Measurements from ENCODE around the gene GAB2.

The GAB2 gene

DNA sequence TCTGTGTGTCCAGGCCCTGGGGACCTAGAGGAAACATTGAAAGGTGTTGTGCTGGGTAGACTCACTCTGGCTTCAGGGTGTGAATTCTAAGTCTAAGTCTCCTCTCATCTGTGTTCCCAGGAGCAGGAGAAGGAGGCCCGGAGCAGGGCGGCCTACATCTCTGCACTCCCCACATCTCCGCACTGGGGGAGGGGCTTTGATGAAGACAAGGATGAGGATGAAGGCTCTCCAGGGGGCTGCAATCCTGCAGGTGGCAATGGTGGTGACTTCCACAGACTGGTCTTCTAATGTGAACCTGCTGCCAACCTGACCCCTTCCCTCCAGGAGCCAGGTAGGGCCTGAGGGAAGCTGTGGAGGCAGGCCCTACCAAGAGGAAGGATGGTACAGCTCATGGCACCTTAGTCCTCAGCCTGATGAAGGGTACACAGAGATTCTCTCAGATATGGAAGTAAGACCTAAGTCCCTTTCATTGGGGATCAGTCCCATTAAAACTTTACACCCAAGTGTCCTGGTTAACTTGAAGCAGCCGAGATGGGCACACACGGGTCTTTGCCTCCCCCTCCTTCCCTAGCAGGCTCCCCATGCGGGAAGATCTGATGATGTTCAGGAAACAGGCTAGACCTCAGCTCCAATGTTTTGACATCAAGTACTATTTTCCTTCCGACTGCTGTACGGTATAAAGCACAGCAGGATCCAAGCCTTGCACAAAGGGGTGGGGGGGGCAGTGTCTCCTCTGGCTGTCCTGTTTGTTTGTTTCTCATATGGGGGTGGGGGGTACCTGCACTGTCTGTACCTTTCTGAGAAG lies 203.9 kb downstream of the GAB2 start:
- no peak overlapping the region for H3K4me3 Mint-ChIP-seq

DNA sequence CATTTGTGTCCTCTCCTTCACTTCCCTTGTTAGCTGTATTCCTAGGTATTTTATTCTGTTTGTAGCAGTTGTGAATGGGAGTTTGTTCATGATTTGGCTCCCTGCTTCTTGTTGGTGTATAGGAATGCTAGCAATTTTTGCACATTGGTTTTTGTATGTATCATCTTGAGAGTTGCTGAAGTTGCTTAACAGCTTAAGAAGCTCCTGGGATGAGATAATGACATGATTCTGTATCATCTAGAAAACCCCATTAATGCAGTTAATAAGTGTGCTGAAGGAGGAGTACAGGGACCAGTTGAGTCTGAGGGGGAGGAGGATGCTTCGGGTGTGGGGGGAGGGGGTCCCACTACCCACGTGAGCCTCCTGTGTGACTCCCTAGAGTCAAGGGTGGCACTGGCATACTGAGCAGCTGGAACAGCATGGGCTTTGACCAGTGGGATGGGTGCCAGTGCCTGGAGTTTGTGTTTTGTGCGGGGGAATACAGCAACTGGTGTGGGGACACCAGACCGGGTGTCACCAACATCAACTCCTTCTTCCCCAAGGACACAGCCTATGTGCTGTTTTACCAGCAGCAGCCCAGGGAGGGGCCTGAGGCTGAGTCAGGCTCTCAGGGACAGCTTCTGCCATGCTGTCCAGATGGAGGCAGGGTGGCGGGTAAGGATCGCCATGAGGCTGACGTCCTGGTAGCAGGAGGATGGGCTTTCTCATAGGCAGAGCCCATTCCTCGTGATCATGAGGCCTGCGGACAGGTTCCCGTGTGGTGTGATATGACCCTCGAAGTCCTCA lies 204.8 kb downstream of the GAB2 start:
- Mint-ChIP-seq H3K9me3 (no peaks in the 10 kb centered on the region), H3K4me3 (no peak overlapping the region), H3K36me3 (ENCODE audit: low read depth) (peaks cover 52% of the 10 kb centered on the region), H3K27me3 (ENCODE audit: low read depth) (no peaks in the 10 kb centered on the region), H3K4me1 (no peaks in the 10 kb centered on the region), H3K27ac (no peak overlapping the region)
- TF ChIP-seq, protein P1, sequence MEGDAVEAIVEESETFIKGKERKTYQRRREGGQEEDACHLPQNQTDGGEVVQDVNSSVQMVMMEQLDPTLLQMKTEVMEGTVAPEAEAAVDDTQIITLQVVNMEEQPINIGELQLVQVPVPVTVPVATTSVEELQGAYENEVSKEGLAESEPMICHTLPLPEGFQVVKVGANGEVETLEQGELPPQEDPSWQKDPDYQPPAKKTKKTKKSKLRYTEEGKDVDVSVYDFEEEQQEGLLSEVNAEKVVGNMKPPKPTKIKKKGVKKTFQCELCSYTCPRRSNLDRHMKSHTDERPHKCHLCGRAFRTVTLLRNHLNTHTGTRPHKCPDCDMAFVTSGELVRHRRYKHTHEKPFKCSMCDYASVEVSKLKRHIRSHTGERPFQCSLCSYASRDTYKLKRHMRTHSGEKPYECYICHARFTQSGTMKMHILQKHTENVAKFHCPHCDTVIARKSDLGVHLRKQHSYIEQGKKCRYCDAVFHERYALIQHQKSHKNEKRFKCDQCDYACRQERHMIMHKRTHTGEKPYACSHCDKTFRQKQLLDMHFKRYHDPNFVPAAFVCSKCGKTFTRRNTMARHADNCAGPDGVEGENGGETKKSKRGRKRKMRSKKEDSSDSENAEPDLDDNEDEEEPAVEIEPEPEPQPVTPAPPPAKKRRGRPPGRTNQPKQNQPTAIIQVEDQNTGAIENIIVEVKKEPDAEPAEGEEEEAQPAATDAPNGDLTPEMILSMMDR (IDR thresholded peaks at IDR 0.05; ENCODE audit: unreplicated experiment in 3 of 3): no peak

More for the DNA sequence above, 203.9 kb downstream of the GAB2 start:
- Mint-ChIP-seq H3K27me3 (ENCODE audit: low read depth) (no peaks in the 10 kb centered on the region), H3K9me3 (no peaks in the 10 kb centered on the region), H3K27ac (no peak overlapping the region), H3K36me3 (ENCODE audit: low read depth) (peaks cover 59% of the 10 kb centered on the region), H3K4me1 (no peaks in the 10 kb centered on the region)
- TF ChIP-seq, protein P1 (IDR thresholded peaks at IDR 0.05; ENCODE audit: unreplicated experiment in 3 of 3): no peak

DNA sequence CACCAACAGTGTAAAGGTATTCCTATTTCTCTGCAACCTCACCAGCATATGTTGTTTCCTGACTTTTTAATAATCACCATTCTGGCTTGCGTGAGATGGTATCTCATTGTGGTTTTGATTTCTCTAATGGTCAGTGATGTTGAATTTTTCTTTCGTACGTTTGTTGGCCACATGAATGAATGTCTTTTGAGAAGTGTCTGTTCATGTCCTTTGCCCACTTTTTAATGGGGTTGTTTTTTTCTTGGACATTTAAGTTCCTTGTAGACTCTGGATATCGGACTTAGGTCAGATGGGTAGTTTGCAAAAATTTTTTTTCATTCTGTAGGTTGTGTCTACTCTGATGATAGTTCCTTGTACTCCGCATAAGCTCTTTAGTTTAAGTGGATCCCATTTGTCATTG lies 206.1 kb downstream of the GAB2 start:
- no peak overlapping the region for H3K27ac Mint-ChIP-seq
- no peaks in the 10 kb centered on the region for H3K27me3 Mint-ChIP-seq (ENCODE audit: low read depth)
- H3K9me3 Mint-ChIP-seq: no peaks in the 10 kb centered on the region
- H3K36me3 Mint-ChIP-seq (ENCODE audit: low read depth): peaks cover 41% of the 10 kb centered on the region
- no peaks in the 10 kb centered on the region for H3K4me1 Mint-ChIP-seq
- no peak overlapping the region for H3K4me3 Mint-ChIP-seq
- TF ChIP-seq, protein P1 (IDR thresholded peaks at IDR 0.05; ENCODE audit: unreplicated experiment in 3 of 3): no peak

DNA sequence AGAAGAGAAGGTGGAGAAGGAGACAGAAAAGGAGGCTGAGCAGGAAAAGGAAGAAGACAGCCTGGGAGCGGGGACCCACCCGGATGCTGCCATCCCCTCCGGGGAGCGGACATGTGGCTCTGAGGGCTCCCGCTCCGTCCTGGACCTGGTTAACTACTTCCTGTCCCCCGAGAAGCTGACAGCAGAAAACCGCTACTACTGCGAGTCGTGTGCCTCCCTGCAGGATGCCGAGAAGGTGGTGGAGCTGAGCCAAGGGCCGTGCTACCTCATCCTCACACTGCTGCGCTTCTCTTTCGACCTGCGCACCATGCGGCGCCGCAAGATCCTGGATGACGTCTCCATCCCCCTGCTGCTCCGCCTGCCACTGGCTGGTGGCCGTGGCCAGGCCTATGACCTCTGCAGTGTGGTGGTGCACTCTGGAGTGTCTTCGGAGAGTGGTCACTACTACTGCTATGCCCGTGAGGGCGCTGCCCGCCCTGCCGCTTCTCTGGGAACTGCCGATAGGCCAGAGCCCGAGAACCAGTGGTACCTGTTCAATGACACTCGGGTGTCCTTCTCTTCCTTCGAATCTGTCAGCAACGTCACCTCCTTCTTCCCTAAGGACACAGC lies 207.5 kb downstream of the GAB2 start:
- H3K9me3 Mint-ChIP-seq: no peaks in the 10 kb centered on the region
- H3K36me3 Mint-ChIP-seq (ENCODE audit: low read depth): peaks cover 41% of the 10 kb centered on the region
- TF ChIP-seq, protein P1 (IDR thresholded peaks at IDR 0.05; ENCODE audit: unreplicated experiment in 3 of 3): no peak
- no peak overlapping the region for H3K27ac Mint-ChIP-seq
- H3K27me3 Mint-ChIP-seq (ENCODE audit: low read depth): no peaks in the 10 kb centered on the region
- no peaks in the 10 kb centered on the region for H3K4me1 Mint-ChIP-seq
- no peak overlapping the region for H3K4me3 Mint-ChIP-seq

DNA sequence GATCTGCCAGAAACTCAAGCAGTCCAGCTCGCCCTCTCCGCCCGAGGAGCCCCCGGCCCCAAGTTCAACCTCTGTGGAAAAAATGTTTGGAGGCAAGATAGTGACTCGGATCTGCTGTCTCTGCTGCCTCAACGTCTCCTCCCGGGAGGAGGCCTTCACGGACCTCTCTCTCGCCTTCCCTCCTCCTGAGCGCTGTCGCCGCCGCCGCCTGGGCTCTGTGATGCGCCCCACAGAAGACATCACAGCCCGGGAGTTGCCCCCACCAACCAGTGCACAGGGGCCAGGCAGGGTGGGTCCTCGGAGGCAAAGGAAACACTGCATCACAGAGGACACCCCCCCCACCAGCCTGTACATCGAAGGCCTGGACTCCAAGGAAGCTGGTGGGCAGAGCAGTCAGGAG lies 208.1 kb downstream of the GAB2 start:
- H3K4me3 Mint-ChIP-seq: no peak overlapping the region
- H3K27ac Mint-ChIP-seq: no peak overlapping the region
- no peaks in the 10 kb centered on the region for H3K27me3 Mint-ChIP-seq (ENCODE audit: low read depth)
- H3K4me1 Mint-ChIP-seq: no peaks in the 10 kb centered on the region
- H3K9me3 Mint-ChIP-seq: no peaks in the 10 kb centered on the region
- H3K36me3 Mint-ChIP-seq (ENCODE audit: low read depth): peaks cover 40% of the 10 kb centered on the region
- TF ChIP-seq, protein P1 (IDR thresholded peaks at IDR 0.05; ENCODE audit: unreplicated experiment in 3 of 3): no peak

Measured in nephron (organoid).